Activated CD8-positive, alpha-beta memory T cell treated with anti-CD3 and anti-CD28 coated beads, Interleukin-2, amount 10 ng/mL, durations not matched to agents 7 days and 5 days (primary cell): ENCODE data around the gene PCDHA9. TPM values are rescaled to one million over a fixed set of nuclear protein-coding genes. Genes with fewer than 3 reads are reported as not detected.

Experiments used
- ATAC-seq: fragments of 150-1000 bp; cut with Tn5 transposase; one replicate; pipeline ENCODE4 v1.10.0; 2021; ENCODE audit warnings: moderate library complexity
- CTCF ChIA-PET: fragments of 350-600 bp; sonication (Branson Sonifier 250); formaldehyde crosslinking; loops from one replicate; lab custom pipeline; 2021; ENCODE audit warnings: antibody characterized with exemption; lab: Charles Lee
- DNase-seq: peaks from one replicate; pipeline ENCODE4 v3.0.0-alpha.2; 2020
- H3K27ac Mint-ChIP-seq: one replicate; pipeline ENCODE4 v1.8.0; 2021; ENCODE audit warnings: mild to moderate bottlenecking, mixed read lengths
- H3K27me3 Mint-ChIP-seq: one replicate; pipeline ENCODE4 v1.8.0; 2021; ENCODE audit warnings: mixed read lengths
- H3K36me3 Mint-ChIP-seq: one replicate; pipeline ENCODE4 v1.8.0; 2021; ENCODE audit warnings: mild to moderate bottlenecking, mixed read lengths
- H3K4me1 Mint-ChIP-seq: one replicate; pipeline ENCODE4 v1.8.0; 2021; ENCODE audit warnings: mixed read lengths
- H3K4me3 Mint-ChIP-seq: one replicate; pipeline ENCODE4 v1.8.0; 2021; ENCODE audit warnings: mild to moderate bottlenecking, moderate library complexity, mixed read lengths
- H3K9me3 Mint-ChIP-seq: one replicate; pipeline ENCODE4 v1.8.0; 2022; ENCODE audit warnings: low read depth, mixed read lengths
- total RNA-seq, 2 experiments: library from RNA; stranded (reverse); gene quantifications; one replicate each; pipeline ENCODE4 v1.2.3, GENCODE V29; 2021

The PCDHA9 gene
- total RNA-seq, 2 experiments from 2014 or later = not detected

- Mint-ChIP-seq H3K27ac (no peak within 1 kb of the TSS), H3K9me3 (peaks cover 8% of the 10 kb centered on the region), H3K4me3 (no peak within 1 kb of the TSS), H3K27me3 (peaks cover 2% of the 10 kb centered on the region), H3K36me3 (peaks cover 4% of the 10 kb centered on the region), H3K4me1 (no peaks in the 10 kb centered on the region)
- no peak for DNase-seq
- ATAC-seq = no peak
- CTCF ChIA-PET = no interaction called here
These were observed 33.9 kb downstream of the PCDHA9 start, which contains the start of gene PCDHA13 for GRCh38 chr5:140881889-140882590. Gene PCDHA13, plus strand, starts transcription at chr5:140882124. Its CDS starts 145 bp downstream, at chr5:140882269.

- CTCF ChIA-PET = interaction anchor here (0.6 kb wide), 1 partner anchor 443 kb away, joined by 3 read pairs; no protein-coding TSS in a partner anchor
- Mint-ChIP-seq H3K4me1 (no peaks in the 10 kb centered on the region), H3K27me3 (peaks cover 2% of the 10 kb centered on the region), H3K36me3 (peaks cover 4% of the 10 kb centered on the region), H3K27ac (no peak overlapping the region), H3K4me3 (no peak overlapping the region), H3K9me3 (peaks cover 10% of the 10 kb centered on the region)
- ATAC-seq = no peak
- no peak for DNase-seq
These were observed 34.4 kb downstream of the PCDHA9 start for GRCh38 chr5:140882591-140882899.

GRCh38 chr5:140883373-140883772, 35.2 kb downstream of the PCDHA9 start:
- Mint-ChIP-seq H3K27ac (no peak overlapping the region), H3K4me3 (no peak overlapping the region), H3K4me1 (no peaks in the 10 kb centered on the region), H3K27me3 (peaks cover 2% of the 10 kb centered on the region), H3K9me3 (peaks cover 10% of the 10 kb centered on the region), H3K36me3 (peaks cover 3% of the 10 kb centered on the region)
- ATAC-seq (no peak), DNase-seq (no peak)
- CTCF ChIA-PET = interaction anchor here (0.6 kb wide), 1 partner anchor 443 kb away, joined by 3 read pairs; no protein-coding TSS in a partner anchor

- no peak overlapping the region for H3K4me3 Mint-ChIP-seq
- peaks cover 3% of the 10 kb centered on the region for H3K36me3 Mint-ChIP-seq
- DNase-seq (no peak), ATAC-seq (no peak)
- H3K27me3 Mint-ChIP-seq = peaks cover 2% of the 10 kb centered on the region
- CTCF ChIA-PET = no interaction called here
- H3K27ac Mint-ChIP-seq = no peak overlapping the region
- peaks cover 10% of the 10 kb centered on the region for H3K9me3 Mint-ChIP-seq
- H3K4me1 Mint-ChIP-seq = no peaks in the 10 kb centered on the region
These were observed 35.9 kb downstream of the PCDHA9 start for GRCh38 chr5:140883927-140884697.

Other genes starting within 250 kb of the PCDHA9 start
- under 1 TPM; 0.38 to 0.56 TPM for gene CD14, start 215.2 kb upstream of the PCDHA9 start, total RNA-seq
- 10 to 100 TPM; 33.1 to 35.3 TPM for gene TMCO6, start 208.9 kb upstream of the PCDHA9 start, total RNA-seq
- gene NDUFA2, start 200.8 kb upstream of the PCDHA9 start, total RNA-seq = 10 to 100 TPM; 75.0 to 77.0 TPM
- gene IK, start 200.6 kb upstream of the PCDHA9 start, total RNA-seq = 100 to 1,000 TPM; 102 to 113 TPM
- gene WDR55, start 183.5 kb upstream of the PCDHA9 start, total RNA-seq = 10 to 100 TPM; 38.7 to 40.6 TPM
- gene DND1, start 174.8 kb upstream of the PCDHA9 start, total RNA-seq = 1 to 10 TPM; 2.8 to 2.9 TPM
- 10 to 100 TPM; 75.9 to 93.9 TPM for gene HARS1, start 157.0 kb upstream of the PCDHA9 start, total RNA-seq
- gene HARS2, start 156.9 kb upstream of the PCDHA9 start, total RNA-seq = 10 to 100 TPM; 30.7 to 36.6 TPM
- gene ZMAT2, start 147.9 kb upstream of the PCDHA9 start, total RNA-seq = 10 to 100 TPM; 45.0 to 58.6 TPM
- not detected for gene PCDHA1, start 62.2 kb upstream of the PCDHA9 start, total RNA-seq
- gene PCDHA2, start 53.5 kb upstream of the PCDHA9 start, total RNA-seq = not detected
- not detected for gene PCDHA3, start 47.3 kb upstream of the PCDHA9 start, total RNA-seq
- gene PCDHA4, start 41.3 kb upstream of the PCDHA9 start, total RNA-seq = not detected
- gene PCDHA5, start 26.8 kb upstream of the PCDHA9 start, total RNA-seq = not detected
- gene PCDHA6, start 20.4 kb upstream of the PCDHA9 start, total RNA-seq = not detected
- gene PCDHA7, start 14.1 kb upstream of the PCDHA9 start, total RNA-seq = not detected
- gene PCDHA8, start 7.2 kb upstream of the PCDHA9 start, total RNA-seq = not detected
- gene PCDHA10, start 7.5 kb downstream of the PCDHA9 start, total RNA-seq = not detected
- not detected for gene PCDHA11, start 20.6 kb downstream of the PCDHA9 start, total RNA-seq
- not detected for gene PCDHA12, start 26.9 kb downstream of the PCDHA9 start, total RNA-seq
- not detected for gene PCDHA13, start 33.7 kb downstream of the PCDHA9 start, total RNA-seq
- not detected for gene PCDHAC1, start 77.9 kb downstream of the PCDHA9 start, total RNA-seq
- gene PCDHAC2, start 118.1 kb downstream of the PCDHA9 start, total RNA-seq = not detected
- gene PCDHB1, start 203.0 kb downstream of the PCDHA9 start, total RNA-seq = not detected
- gene PCDHB2, start 246.2 kb downstream of the PCDHA9 start, total RNA-seq = not detected